ENCODE results near the gene STEAP4.

- TF ChIP-seq CTCF (IDR thresholded peaks at IDR 0.05; ENCODE audit: low read depth, low read length) (no peak), EZH2phosphoT487 (IDR thresholded peaks at IDR 0.05; ENCODE audit: low read depth) (no peak)
Measured at GRCh38 chr7:88307823-88308222, 1.1 kb upstream of the STEAP4 start.

Measured in OCI-LY3 (cell line).